Bone marrow (tissue), 2 donors: ENCODE results near the gene AGAP3.

Experiments
- DNase-seq, 2 donors: peaks; one replicate each; lab custom pipeline; 2025; lab: John Stamatoyannopoulos, UW

The AGAP3 gene

DNA sequence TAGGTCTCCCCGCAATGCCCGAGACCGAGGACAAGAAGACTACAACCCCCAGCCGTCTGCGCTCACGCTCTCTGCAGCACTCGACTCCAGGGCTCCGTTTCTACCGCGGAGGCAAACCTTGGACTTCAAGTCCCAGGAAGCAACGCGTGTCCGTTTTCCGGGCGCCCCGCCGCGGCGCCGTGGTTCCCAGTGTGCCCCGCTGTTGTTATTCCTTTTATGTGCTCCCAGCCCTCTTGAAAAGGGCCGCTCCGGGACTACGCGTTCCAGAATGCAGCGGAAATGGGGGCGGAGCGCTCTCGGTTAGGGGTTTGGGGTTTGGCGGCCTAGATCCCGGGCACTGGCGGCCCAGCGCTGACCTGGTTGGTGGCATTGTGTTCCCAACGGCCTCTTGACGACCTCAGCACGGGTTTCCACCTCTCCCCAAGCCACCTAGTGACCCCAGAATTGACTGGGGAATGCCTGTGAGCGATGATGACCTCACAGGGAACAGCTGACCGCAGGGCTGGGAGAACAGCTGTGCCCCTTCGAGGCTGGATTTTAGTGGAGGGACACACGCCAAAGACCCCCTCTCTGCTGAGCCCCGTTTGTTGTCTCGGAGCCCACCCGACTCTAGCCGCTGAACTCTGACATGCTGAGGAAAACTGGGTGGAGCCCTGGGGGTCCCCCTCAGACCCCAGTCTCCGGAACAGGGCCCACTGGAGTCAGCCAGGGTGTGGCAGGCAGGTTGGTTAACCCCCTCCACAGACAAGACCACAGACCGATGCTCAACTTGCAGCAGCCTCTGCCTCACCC lies 28.1 kb upstream of the AGAP3 start:
- peak; percentile 84 to 99 for DNase-seq

DNA sequence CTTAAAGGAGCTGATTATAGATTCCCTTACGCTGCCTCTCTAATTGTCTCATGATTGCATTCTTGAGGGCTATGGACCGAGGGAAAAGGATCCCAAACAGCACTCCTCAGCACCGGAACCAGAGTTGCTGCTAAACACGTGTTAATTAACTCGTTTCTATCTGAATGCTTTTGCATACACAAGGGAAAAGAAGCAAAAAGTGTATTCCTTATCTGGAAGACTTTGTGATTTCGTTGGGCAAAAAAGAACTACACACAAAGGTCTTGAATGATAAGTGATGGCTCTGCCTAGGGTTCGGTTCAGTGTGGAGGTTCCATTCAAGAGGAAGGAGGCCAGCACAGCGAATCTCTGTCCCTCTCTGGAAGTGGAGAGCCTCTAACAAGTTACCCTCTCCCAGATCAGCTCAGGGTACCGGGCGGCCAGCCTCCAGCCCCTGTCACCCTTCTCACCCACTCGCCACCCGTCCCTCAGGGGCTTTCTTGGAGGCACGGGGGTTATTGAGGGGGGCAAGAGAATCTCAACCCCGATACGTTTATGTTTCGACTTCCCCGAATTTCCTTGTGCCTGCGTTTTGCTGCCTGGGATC lies 27.4 kb upstream of the AGAP3 start:
- DNase-seq = no peak

DNA sequence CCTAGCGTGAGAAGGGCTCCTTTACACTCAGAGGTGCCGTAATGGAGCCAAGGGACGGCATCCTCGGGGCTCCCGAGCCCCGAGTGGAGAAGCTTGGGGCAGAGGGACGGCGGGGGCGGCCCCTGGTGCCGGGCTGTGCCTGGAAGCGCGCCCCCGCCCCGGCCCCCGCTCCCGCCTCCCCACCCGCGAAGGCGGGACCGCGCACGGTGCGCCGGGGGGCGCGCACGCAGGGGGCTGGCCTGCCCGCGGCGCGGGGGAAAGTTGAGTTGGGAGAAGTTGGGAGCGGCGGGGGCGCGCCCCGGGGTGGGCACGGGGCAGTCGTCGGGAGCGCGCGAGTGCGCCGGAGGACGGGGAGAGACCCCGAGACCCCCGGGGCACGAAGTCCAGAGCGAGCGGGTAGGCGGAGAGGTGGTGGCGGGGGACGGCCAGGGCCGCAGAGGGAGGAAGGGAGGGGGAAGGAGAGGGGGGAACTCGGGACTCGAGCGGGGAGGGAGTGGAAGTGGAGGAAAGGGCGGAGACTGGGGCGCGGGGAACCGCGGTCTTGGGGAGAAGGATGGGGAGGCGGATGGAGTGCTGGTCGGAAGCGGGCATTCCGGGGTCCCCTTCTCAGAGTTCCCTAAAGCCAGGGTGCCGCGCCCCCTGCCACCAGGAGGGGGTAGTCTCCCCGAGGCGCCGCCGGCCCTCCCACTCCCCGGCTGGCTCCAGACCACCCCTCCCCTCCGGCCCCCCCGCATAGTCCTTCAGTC lies 26.7 kb upstream of the AGAP3 start, which contains the start of gene SLC4A2:
Gene SLC4A2, plus strand, starts transcription at position 223 of the 746 bp plus-strand sequence. CDS start 2,399 bp downstream, outside the sequence.
- DNase-seq = peak; percentile 51 to 80

DNA sequence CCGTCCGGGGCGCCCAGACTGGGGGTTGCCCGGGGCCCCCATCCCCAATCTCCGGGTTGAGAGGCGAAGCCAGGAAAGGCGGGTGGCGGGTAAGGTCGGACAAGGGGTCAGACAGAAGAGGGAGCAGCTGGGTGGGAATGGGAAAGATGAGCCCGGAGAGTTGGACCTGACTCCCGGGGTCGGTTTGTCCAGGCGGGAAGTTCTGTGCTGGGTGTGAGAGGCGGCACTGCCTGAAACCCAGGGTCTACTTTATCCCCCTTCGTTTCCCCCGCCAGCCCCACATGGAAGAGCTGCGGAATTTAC lies 26.2 kb upstream of the AGAP3 start:
- DNase-seq = no peak

DNA sequence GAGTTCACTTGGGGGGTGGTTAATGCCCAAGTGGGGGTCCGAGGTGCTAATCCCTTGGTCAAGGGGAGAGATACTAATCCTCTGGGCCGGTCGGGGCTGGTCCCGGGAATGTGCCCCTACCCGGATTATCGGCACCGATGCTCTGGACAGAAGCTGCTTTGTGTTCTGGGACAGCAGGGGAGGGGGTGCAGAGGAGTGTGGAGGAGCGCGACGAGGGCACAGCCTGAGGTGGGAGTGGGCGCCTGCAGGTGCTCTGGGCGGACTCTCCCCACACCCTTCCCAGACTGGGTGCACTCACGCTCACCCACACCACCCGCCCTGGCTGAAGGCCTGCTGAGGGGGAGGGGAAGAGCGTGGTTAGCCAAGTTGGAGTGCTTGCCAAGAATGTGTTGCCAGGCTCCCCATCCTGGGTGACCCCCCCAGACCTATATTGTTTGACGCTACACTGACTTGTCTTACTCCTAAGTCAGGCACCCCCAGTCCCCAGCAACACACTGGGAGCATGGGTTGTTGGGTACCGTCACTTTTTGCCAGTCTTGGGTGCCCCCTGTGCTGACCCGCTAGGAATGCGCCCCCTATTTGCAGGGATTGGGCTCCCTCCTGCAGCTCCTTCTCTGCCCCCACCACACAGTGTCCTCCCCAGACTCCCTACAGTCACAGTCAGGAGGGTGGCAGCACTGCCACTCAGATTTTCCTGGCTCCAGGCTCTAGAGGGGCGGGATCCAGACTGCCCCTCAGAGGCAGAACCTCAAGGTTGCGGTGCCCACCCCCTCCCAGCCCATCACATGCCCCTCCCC lies 25.7 kb upstream of the AGAP3 start:
- no peak for DNase-seq

DNA sequence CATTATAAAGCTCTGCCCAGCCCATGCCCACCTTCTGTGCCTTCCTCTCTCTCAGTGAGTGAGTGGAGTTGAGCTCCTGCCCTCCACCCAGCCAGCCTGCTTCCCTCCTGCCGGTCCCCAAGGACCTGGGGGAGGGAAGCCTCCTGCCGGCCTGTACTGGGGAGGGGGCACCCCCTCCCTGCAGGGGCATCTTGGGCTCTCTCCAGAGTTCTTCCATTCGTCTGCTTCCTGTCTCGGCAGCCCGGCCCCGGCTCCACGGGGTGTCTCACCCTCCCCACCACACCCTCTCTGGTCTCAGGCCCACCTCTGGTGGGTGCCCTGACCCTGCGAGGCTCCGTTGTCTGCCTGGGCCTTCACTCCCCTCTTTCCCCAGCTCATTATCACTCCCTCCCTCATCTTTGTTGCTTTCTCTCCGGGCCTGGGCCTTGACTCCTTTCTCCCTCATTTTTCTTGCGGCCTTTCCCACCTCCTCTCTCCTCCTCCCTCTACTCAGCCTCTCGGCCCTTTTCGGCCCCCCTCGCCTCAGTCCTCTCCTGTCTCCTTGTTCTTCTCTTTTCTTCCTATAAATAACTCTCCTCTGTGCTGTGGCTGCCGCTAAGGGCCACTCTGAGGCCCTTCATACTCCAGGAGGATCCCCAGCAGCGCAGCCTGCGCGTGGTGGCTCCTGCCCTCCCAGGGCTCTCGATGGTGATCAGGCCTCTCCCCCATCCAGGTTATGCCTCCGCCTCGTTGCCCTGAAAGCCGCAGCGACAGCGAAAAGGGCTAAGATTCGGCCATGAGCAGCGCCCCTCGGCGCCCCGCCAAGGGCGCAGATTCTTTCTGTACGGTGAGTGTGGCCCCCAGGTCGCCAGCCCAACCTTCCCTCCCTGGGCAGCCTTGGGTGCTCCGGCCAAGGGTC lies 24.8 kb upstream of the AGAP3 start:
- DNase-seq = no peak

DNA sequence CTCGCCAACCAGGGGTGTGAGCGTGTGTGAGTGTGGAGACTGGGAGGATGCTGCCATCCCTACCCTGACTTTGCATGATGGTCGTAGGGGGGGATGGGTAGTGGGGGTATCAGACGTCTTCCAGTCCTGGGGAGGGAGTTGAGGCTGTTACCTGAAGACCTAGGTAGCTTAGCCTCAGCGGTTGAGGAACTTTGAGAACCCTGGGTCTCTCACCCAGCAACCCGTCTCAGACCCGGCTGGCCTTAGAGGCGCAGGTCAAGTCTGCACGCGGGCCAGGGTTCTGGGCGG lies 24.2 kb upstream of the AGAP3 start:
- DNase-seq = no peak

DNA sequence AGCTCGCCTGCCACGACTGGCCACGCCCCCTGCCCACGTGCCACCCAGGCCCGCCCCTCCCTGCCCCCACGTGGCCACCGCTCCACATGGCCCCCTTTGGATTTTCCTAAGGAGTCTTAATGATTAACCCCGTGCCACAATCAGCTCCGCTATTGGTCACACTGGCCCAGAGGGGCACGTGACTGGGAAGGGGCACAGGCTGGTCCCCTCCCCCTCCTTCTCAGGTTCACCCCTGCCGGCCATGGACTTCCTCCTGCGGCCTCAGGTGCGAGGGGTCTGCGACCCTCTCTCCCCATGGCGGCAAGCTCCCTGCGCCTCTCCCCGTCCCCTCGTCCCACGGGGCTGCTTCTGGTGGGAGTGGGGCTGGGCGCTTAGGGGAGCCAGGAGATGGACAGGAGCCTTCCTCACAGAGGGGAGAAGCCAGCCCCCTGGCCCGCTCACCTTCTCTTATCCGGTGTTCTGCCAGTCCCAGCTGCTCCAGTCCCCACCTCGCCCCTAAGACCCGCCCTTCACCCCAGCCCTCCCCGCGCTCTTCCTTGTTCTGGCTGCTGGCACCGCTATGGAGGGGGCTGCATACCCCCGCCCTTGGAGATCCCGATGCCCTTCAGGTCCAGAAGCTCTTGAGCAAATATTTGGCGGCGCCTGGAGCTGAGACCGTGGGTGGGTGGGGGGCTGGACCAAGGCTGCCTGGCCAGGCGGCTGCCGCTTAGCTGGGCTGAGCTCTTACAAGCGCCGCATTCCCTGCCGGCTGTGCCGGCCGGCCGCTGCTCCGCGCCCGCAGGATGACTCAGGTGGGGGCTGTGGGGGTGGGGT lies 23.7 kb upstream of the AGAP3 start:
- DNase-seq = no peak

DNA sequence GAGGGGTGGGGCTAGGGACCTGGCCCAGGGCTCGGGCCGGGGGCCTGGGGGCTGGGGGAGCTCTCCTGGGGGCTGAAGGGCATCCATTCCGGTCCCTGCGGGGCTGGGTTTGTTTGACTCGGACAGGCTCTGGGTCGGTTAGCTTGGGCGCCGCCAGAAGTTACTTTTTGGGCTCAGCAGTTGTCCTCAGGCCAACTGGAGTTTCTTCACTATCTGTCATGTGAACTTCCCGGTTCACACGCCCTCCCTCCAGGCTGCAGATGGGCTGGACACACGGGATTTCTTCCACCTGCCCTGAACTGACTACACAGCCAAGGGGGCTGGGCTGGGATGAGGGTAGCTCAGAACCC lies 23.1 kb upstream of the AGAP3 start:
- no peak for DNase-seq

DNA sequence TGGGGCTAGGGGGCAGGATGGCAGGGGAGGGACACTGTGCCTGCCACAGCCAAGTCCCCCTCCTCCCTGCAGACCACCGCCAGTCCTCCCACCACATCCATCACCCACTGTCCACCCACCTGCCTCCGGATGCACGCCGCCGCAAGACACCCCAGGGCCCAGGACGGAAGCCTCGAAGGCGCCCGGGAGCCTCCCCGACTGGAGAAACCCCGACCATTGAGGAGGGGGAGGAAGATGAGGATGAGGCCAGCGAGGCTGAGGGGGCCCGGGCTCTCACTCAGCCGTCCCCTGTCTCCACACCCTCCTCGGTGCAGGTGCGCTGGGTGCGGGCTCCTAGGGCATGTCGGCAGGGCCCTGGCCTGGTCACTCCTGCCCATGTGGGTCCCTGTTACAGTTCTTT lies 21.8 kb upstream of the AGAP3 start:
- no peak for DNase-seq

DNA sequence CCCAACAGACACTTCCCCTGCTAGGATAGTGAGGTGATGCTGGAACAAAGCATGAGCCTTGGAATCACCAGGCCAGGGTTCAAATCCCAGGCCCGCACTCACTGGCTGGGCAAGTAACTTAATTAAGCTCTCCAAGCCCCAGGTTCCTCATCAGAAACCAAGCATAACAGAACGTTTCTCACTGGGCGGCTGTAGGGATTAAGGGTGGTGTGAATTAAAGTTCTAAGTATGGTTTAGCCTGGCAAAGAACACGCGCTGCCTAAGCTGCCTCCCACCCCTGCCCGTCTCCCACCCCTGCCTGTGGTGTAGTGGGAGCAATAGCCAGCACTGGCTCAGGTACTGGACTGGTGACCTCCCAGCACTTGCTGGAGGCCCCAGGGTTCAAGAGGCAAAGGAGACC lies 21.3 kb upstream of the AGAP3 start:
- DNase-seq = no peak

DNA sequence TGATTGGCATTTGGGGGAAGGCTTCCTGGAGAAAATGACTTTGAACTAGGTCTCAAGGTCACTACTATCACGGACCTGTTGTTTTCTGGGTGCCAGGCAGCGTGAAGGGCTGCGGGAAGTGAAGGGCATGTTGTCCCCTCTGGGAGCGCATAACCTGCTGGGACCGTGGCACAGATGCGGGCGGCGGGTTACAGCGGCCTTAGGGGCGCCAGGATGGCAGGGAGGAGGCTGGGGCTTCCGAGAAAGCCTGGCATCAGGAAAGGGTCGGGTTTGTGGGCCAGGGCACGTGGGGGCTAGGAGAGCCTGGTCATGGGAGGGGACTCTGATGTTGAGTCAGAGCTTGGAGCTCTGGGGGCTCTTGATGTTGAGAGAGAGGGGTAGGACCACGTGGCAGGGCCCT lies 20.8 kb upstream of the AGAP3 start:
- DNase-seq = no peak

DNA sequence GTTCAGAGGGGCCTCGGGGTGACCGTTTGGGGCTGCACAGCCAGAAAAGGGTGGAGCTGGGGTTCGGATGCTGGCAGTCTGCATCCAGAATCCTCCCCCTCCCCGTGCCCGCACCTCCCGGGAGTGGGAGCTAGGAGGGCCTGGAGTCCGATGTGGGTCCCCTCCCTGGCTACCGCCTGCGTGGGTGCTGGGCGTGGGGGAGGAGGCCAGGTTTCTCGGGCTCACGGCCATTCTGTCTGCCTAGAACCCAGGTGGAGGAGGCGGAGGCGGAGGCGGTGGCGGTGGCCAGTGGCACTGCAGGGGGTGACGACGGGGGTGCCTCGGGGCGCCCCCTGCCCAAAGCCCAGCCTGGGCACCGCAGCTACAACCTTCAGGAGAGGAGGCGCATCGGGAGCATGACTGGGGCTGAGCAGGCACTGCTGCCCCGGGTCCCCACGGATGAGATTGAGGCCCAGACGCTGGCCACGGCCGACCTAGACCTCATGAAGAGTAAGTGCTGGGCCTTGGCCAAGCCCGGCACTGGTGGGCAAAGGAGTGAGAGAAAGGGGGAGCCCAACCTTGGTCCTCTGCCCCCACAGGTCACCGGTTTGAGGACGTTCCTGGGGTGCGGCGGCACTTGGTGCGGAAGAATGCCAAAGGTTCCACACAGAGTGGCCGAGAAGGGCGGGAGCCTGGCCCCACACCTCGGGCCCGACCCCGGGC lies 19.9 kb upstream of the AGAP3 start:
- DNase-seq = no peak

DNA sequence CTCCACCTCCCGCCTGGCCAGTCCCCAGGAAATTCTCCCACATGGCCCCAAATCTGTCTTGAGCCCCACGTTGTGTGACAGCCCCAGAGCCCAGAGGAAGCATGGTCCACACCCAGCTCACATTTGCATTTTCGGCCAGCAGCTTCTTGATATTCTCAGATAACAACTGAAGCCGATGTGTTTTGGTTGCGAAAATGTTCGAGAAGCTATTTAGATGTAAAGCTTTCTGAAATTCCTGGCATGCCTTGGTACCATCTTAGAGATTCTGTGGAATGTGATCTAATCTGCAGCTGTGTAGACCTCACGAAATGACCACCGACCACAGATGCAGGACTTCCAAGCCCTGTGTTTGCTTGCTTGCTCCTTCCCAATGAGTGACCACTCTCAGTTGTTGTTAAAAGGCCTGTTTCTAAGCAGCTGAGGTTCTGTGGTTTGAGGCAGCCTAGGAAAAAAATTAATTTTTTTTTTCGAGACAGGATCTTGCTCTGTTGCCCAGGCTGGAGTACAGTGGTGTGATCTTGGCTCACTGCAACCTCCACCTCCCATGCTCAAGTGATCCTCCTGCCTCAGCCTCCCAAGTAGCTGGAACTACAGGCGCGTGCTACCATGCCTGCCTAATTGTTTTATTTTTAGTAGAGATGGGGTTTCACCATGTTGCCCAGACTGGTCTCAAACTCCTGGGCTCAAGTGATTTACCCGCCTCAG lies 18.1 kb upstream of the AGAP3 start:
- DNase-seq = no peak

DNA sequence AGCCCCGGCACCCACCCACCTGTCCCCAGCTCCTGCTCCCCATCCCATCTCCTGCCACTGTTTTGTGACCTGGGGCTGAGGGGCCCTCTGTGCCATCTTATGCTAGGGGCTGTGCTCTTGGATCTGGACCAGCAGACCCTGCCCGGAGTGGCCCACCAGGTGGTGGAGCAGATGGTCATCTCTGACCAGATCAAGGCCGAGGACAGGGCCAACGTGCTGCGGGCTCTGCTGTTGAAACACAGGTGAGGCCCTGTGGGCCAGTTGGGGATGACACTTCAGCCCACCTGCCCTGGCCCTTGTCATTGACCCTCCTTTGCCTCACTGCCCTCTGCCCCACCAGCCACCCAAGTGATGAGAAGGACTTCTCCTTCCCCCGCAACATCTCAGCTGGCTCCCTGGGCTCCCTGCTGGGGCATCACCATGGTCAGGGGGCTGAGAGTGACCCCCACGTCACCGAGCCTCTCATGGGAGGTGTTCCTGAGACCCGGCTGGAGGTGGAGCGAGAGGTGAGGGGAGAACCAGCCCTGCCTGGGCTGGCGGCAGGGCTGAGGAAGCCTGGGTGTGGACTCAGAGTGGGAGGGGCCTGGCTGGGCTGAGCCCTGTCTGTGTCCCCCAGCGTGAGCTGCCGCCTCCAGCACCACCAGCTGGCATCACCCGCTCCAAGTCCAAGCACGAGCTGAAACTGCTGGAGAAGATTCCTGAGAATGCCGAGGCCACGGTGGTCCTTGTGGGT lies 16.3 kb upstream of the AGAP3 start:
- DNase-seq = no peak

DNA sequence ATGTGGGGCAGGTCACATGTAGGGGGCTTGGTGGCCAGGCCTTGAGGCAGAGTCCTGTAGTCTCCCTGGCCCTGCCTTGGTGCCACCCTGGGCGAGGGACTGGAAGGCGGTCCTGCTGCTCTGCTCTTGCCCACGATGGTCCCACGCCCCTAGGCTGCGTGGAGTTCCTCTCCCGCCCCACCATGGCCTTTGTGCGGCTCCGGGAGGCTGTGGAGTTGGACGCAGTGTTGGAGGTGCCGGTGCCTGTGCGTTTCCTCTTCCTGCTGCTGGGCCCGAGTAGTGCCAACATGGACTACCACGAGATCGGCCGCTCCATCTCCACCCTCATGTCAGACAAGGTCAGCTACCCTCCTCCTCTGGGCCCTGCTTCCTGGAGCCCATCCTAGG lies 15.7 kb upstream of the AGAP3 start:
- DNase-seq = no peak

DNA sequence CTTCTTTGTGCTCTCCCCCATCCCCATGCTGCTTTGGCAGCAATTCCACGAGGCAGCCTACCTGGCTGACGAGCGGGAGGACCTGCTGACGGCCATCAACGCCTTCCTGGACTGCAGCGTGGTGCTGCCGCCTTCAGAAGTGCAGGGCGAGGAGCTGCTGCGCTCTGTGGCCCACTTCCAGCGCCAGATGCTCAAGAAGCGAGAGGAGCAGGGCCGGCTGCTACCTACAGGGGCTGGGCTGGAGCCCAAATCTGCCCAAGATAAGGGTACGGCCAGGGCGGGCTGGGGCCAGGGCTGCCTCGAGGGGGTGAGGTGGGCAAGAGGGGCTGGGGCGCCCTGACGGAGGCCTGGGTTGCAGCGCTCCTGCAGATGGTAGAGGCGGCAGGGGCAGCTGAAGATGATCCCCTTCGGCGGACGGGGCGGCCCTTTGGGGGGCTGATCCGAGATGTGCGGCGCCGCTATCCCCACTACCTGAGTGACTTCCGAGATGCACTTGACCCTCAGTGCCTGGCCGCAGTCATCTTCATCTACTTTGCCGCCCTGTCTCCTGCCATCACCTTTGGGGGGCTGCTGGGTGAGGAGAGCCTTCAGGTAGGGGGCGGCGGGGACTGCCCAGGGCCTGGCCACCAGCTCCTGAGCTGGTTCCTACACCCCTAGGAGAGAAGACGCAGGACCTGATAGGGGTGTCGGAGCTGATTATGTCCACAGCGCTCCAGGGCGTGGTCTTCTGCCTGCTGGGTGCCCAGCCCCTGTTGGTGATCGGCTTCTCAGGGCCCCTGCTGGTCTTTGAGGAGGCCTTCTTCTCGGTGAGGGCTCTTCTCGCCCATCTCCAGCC lies 15.0 kb upstream of the AGAP3 start:
- DNase-seq = no peak

DNA sequence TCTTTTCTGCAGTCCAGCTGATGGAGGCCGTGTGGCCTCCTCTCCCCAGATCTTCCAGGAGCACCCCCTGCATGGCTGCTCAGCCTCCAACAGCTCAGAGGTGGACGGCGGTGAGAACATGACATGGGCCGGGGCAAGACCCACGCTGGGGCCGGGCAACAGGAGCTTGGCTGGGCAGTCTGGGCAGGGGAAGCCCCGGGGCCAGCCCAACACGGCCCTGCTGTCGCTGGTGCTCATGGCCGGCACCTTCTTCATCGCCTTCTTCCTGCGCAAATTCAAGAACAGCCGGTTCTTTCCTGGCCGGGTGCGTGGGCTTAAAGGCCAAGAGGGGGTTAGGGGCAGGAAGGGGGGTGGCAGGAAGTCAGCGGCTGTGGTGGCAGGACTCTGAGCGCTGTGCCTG lies 12.3 kb upstream of the AGAP3 start:
- DNase-seq = no peak
